H1 (cell line): ENCODE measurements around the gene C2CD3. TPM values are rescaled to one million over a fixed set of nuclear protein-coding genes. Genes with fewer than 3 reads are reported as not detected.

Experiments used
- CTCF ChIA-PET: fragments of 300-600 bp; sonication (Branson Sonifier 250); formaldehyde crosslinking; loops from one replicate; lab custom pipeline; 2021; ENCODE audit not compliant: partially characterized antibody; lab: Charles Lee
- POLR2A ChIA-PET: fragments of 300-600 bp; sonication (Branson Sonifier 250); formaldehyde crosslinking; loops from one replicate; lab custom pipeline; 2021; ENCODE audit warnings: inconsistent platforms; ENCODE audit not compliant: partially characterized antibody; lab: Charles Lee
- DNase-seq, 2 experiments: peaks; one replicate each; pipeline versions ENCODE4 v3.0.0 to v3.0.0-alpha.2; 2010 to 2022; ENCODE audit warnings: low spot score in 2 of 2, low read depth in 1 of 2, mixed read lengths in 1 of 2
- FAIRE-seq: peaks from 2 replicates; lab custom pipeline; 2011; peaks lifted over from hg19 to GRCh38; lab: Jason Lieb, UNC
- H2AFZ ChIP-seq: 2 replicates; pipeline ENCODE4 v1.8.1; 2012; ENCODE audit warnings: low read length, inconsistent platforms
- H2AK5ac ChIP-seq: 2 replicates; pipeline ENCODE4 v1.6.1; 2013; ENCODE audit warnings: low read depth, low read length
- H2BK120ac ChIP-seq: replicated peaks from 2 replicates; pipeline ENCODE3; 2013; ENCODE audit warnings: low read depth, low read length, inconsistent platforms
- H2BK12ac ChIP-seq: 2 replicates; pipeline ENCODE4 v1.6.1; 2013; ENCODE audit warnings: low read depth, low read length
- H2BK15ac ChIP-seq: 2 replicates; pipeline ENCODE4 v1.6.1; 2013; ENCODE audit warnings: low read length
- H2BK20ac ChIP-seq: 2 replicates; pipeline ENCODE4 v1.6.1; 2013; ENCODE audit warnings: low read length
- H2BK5ac ChIP-seq: 2 replicates; pipeline ENCODE4 v1.6.1; 2013; ENCODE audit warnings: low read depth, low read length
- H3K14ac ChIP-seq: 2 replicates; pipeline ENCODE4 v1.6.1; 2013; ENCODE audit warnings: inconsistent platforms; ENCODE audit not compliant: insufficient read length
- H3K18ac ChIP-seq: 2 replicates; pipeline ENCODE4 v1.6.1; 2013; ENCODE audit warnings: low read length; ENCODE audit errors: extremely low read depth
- H3K23ac ChIP-seq: 2 replicates; pipeline ENCODE4 v1.6.1; 2013; ENCODE audit warnings: inconsistent platforms; ENCODE audit not compliant: insufficient read length
- H3K23me2 ChIP-seq: 2 replicates; pipeline ENCODE4 v1.6.1; 2013; ENCODE audit warnings: low read depth, low read length
- H3K27ac ChIP-seq: 2 replicates; pipeline ENCODE4 v1.6.1; 2011; ENCODE audit warnings: low read depth, low read length, inconsistent platforms
- H3K27me3 ChIP-seq, 4 experiments: replicated peaks in 1 of 4; 1 replicate in 1 of 4; 2 replicates in 3 of 4; pipeline versions ENCODE4 v1.6.1 to v1.8.1; 2011 to 2013; ENCODE audit warnings: low read length in 3 of 4, mild to moderate bottlenecking in 3 of 4, inconsistent platforms in 2 of 4, mixed read lengths in 2 of 4, moderate library complexity in 1 of 4; ENCODE audit not compliant: control insufficient read depth in 3 of 4, insufficient read depth in 3 of 4; ENCODE audit errors: extremely low read depth in 1 of 4
- H3K36me3 ChIP-seq, 4 experiments: 2 replicates each; pipeline versions ENCODE4 v1.6.1 to v1.8.1; 2011 to 2013; ENCODE audit warnings: mild to moderate bottlenecking in 4 of 4, low read length in 3 of 4, moderate library complexity in 2 of 4, control low read depth in 1 of 4, inconsistent platforms in 1 of 4; ENCODE audit not compliant: insufficient read depth in 4 of 4, control insufficient read depth in 2 of 4
- H3K4ac ChIP-seq: replicated peaks from 2 replicates; pipeline ENCODE3; 2013; ENCODE audit warnings: low read length, low read depth, mixed read lengths, inconsistent platforms; ENCODE audit not compliant: insufficient read length
- H3K4me1 ChIP-seq, 4 experiments: replicated peaks in 1 of 4; 1 replicate in 1 of 4; 2 replicates in 3 of 4; pipeline versions ENCODE4 v1.6.1 to v1.8.1; 2011 to 2013; ENCODE audit warnings: low read length in 3 of 4, inconsistent platforms in 2 of 4, mixed read lengths in 1 of 4; ENCODE audit not compliant: insufficient read depth in 4 of 4, control insufficient read depth in 3 of 4
- H3K4me2 ChIP-seq, 2 experiments: 2 replicates each; pipeline versions ENCODE4 v1.6.1 to v1.8.1; 2011 to 2013; ENCODE audit warnings: low read depth in 2 of 2, low read length in 2 of 2, control low read depth in 1 of 2, inconsistent platforms in 1 of 2, mild to moderate bottlenecking in 1 of 2; ENCODE audit not compliant: insufficient read depth in 1 of 2
- H3K4me3 ChIP-seq, 4 experiments: fragments of 200-600, 300-600 bp in 1 of 4; sonication (generic), shearing (Covaris generic), sonication (Bioruptor Twin) in 1 of 4; 2 replicates each; pipeline versions ENCODE4 v1.5.1 to v1.8.1; 2011 to 2016; ENCODE audit warnings: low read length in 4 of 4, low read depth in 3 of 4, control low read depth in 2 of 4, inconsistent platforms in 2 of 4, mild to moderate bottlenecking in 2 of 4, mixed read lengths in 1 of 4, moderate library complexity in 1 of 4; ENCODE audit not compliant: insufficient read depth in 2 of 4; ENCODE audit errors: extremely low read depth in 1 of 4
- H3K56ac ChIP-seq: replicated peaks from 2 replicates; pipeline ENCODE3; 2013; ENCODE audit warnings: low read depth, mild to moderate bottlenecking, mixed read lengths, low read length, inconsistent platforms; ENCODE audit not compliant: insufficient read length
- H3K79me1 ChIP-seq: 2 replicates; pipeline ENCODE4 v1.6.1; 2013; ENCODE audit warnings: low read depth, low read length, control low read depth
- H3K79me2 ChIP-seq, 2 experiments: 2 replicates each; pipeline versions ENCODE4 v1.6.1 to v1.8.1; 2012 to 2013; ENCODE audit warnings: low read length in 2 of 2, mild to moderate bottlenecking in 2 of 2, inconsistent platforms in 1 of 2; ENCODE audit not compliant: insufficient read depth in 2 of 2, control insufficient read depth in 1 of 2
- H3K9ac ChIP-seq, 4 experiments: replicated peaks in 1 of 4; 1 replicate in 1 of 4; 2 replicates in 3 of 4; pipeline versions ENCODE4 v1.6.1 to v1.8.1; 2011 to 2013; ENCODE audit warnings: low read depth in 3 of 4, low read length in 3 of 4, control low read depth in 2 of 4, mild to moderate bottlenecking in 2 of 4, moderate library complexity in 2 of 4, inconsistent platforms in 1 of 4; ENCODE audit errors: extremely low read depth in 1 of 4
- H3K9me3 ChIP-seq, 2 experiments: 2 replicates each; pipeline versions ENCODE4 v1.6.1 to v1.8.1; 2012 to 2013; ENCODE audit warnings: mild to moderate bottlenecking in 2 of 2, moderate library complexity in 2 of 2, control low read depth in 1 of 2, inconsistent platforms in 1 of 2, low read depth in 1 of 2, low read length in 1 of 2, mixed read lengths in 1 of 2; ENCODE audit not compliant: insufficient read depth in 2 of 2
- H4K20me1 ChIP-seq, 2 experiments: replicated peaks in 1 of 2; 2 replicates each; pipeline versions ENCODE3 to v1.8.1; 2011 to 2013; ENCODE audit warnings: inconsistent platforms in 2 of 2, low read length in 2 of 2, mild to moderate bottlenecking in 1 of 2; ENCODE audit not compliant: insufficient read depth in 2 of 2, control insufficient read depth in 1 of 2
- H4K5ac ChIP-seq: 2 replicates; pipeline ENCODE4 v1.6.1; 2013; ENCODE audit warnings: low read length, low read depth, mixed read lengths, inconsistent platforms; ENCODE audit not compliant: insufficient read length
- H4K8ac ChIP-seq: 2 replicates; pipeline ENCODE4 v1.8.0; 2013; ENCODE audit warnings: mild to moderate bottlenecking, moderate library complexity, low read length, inconsistent platforms; ENCODE audit not compliant: insufficient read depth; ENCODE audit errors: extremely low read depth
- H4K91ac ChIP-seq: replicated peaks from 2 replicates; pipeline ENCODE3; 2013; ENCODE audit warnings: low read length, mixed read lengths, inconsistent platforms; ENCODE audit not compliant: insufficient read length
- WGBS, 2 experiments: shearing (Covaris generic) in 1 of 2; methylation state at CpG; one replicate each; pipeline versions ENCODE4 v1.1.6 to v1.1.7; 2013 to 2015; ENCODE audit warnings: low lambda C conversion rate in 2 of 2, mixed read lengths in 2 of 2, inconsistent platforms in 1 of 2, low coverage in 1 of 2, missing lambda C conversion rate in 1 of 2; ENCODE audit not compliant: insufficient replicate concordance in 2 of 2, insufficient coverage in 1 of 2, insufficient read length in 1 of 2; ENCODE audit errors: extremely low coverage in 1 of 2, missing lambda C conversion rate in 1 of 2; 5-methylcytosine and 5-hydroxymethylcytosine counted together
- polyA plus RNA-seq, 7 experiments: library from polyadenylated mRNA; depleted of rRNA in 3 of 7; stranded (reverse) in 5 of 7; unstranded in 2 of 7; fragments of >200 nt in 5 of 7; fragments of 200-250 nt in 2 of 7; gene quantifications; 1 replicate in 5 of 7; 2 replicates in 1 of 7; 4 replicates in 1 of 7; pipeline versions ENCODE4 v1.2.1 to v1.2.3, GENCODE V29; 2011 to 2013; ENCODE audit warnings: missing spikeins in 2 of 7, mixed read lengths in 2 of 7
- total RNA-seq: library from RNA; stranded (reverse); fragmentation: NEBNext Ultra II Directional; extraction: Animal tissue kit (Norgen Biotek cat#: 25700); gene quantifications from 2 replicates; pipeline ENCODE4 v1.2.1, GENCODE V29; 2021
- TF ChIP-seq, protein P1 (sequence below): IDR thresholded peaks from 2 replicates; pipeline ENCODE4 v1.6.1; 2012; ENCODE audit warnings: low read length, inconsistent platforms

Gene C2CD3
- total and polyA plus RNA-seq, 2 of the 8 experiments (the other 6 are each of a cell fraction or from before 2014, with no cell fraction given): 11.0 to 29.1 TPM

DNA sequence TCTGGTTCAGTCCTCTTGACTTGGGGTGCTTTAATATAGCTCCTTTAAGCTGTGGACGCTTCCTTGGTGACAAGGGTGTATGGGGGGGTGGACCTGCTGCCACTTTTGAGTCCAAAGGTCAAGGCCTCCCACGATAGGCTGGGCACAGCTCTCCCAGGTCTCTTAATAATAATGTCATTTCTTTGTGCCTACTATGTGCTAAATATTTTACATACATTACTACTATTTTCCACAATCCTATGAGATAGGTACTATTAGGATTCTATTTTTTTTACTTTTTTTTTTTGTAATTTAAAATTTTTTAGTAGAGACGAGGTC lies 161.6 kb downstream of the C2CD3 start:
- TF ChIP-seq, protein P1, sequence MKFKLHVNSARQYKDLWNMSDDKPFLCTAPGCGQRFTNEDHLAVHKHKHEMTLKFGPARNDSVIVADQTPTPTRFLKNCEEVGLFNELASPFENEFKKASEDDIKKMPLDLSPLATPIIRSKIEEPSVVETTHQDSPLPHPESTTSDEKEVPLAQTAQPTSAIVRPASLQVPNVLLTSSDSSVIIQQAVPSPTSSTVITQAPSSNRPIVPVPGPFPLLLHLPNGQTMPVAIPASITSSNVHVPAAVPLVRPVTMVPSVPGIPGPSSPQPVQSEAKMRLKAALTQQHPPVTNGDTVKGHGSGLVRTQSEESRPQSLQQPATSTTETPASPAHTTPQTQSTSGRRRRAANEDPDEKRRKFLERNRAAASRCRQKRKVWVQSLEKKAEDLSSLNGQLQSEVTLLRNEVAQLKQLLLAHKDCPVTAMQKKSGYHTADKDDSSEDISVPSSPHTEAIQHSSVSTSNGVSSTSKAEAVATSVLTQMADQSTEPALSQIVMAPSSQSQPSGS: no peak
- H2AK5ac ChIP-seq: no peak overlapping the region
- H3K23ac ChIP-seq: no peak overlapping the region
- H4K20me1 ChIP-seq: peaks cover 0 to 3% of the 10 kb centered on the region in 2 experiments
- H3K4me1 ChIP-seq: no peaks in the 10 kb centered on the region
- H3K79me1 ChIP-seq: no peaks in the 10 kb centered on the region; the same call in 1 of the 2 replicates
- no peak overlapping the region for H3K4me2 ChIP-seq
- H3K9ac ChIP-seq: no peak overlapping the region
- DNase-seq (no peak), FAIRE-seq (no peak)
- ChIA-PET POLR2A (interaction anchor here (1.1 to 2.6 kb wide), 3 partner anchors 8 to 11 kb away, joined by 3 to 7 read pairs (median 4); no protein-coding TSS in a partner anchor), CTCF (no interaction called here)
- no peak overlapping the region for H4K5ac ChIP-seq
- WGBS, 2 experiments: 82% methylated on average over 3 of the region's 3 CpGs; no CpG with 5 or more reads in 1 of the 2 experiments
- H3K14ac ChIP-seq: no peak overlapping the region
- no peaks in the 10 kb centered on the region for H3K36me3 ChIP-seq
- H2BK12ac ChIP-seq: no peak overlapping the region
- H3K56ac ChIP-seq: no peak overlapping the region
- no peaks in the 10 kb centered on the region for H3K79me2 ChIP-seq
- H4K91ac ChIP-seq: no peak overlapping the region
- H3K27me3 ChIP-seq: no peaks in the 10 kb centered on the region
- H3K27ac ChIP-seq: no peak overlapping the region
- H3K18ac ChIP-seq: no peak overlapping the region
- H2AFZ ChIP-seq: no peak overlapping the region
- no peak overlapping the region for H4K8ac ChIP-seq
- no peak overlapping the region for H2BK15ac ChIP-seq
- H2BK5ac ChIP-seq: no peak overlapping the region
- no peak overlapping the region for H3K4ac ChIP-seq
- no peaks in the 10 kb centered on the region for H3K9me3 ChIP-seq
- H3K23me2 ChIP-seq: no peaks in the 10 kb centered on the region
- H2BK120ac ChIP-seq: no peak overlapping the region
- no peak overlapping the region for H3K4me3 ChIP-seq
- H2BK20ac ChIP-seq: no peak overlapping the region
